MM.1S (cell line): ENCODE data around the gene KIF16B.

Experiments used
- DNase-seq: peaks from one replicate; pipeline ENCODE4 v3.0.0-alpha.2; 2015
- H2AFZ ChIP-seq: fragments of 300-600 bp; sonication (generic); 2 replicates; pipeline ENCODE4 v1.6.0; 2016; ENCODE audit warnings: antibody characterized with exemption, low read length
- H3F3A ChIP-seq: fragments of 300-600 bp; sonication (generic); 2 replicates; pipeline ENCODE4 v1.6.1; 2016; ENCODE audit warnings: mild to moderate bottlenecking, antibody characterized with exemption, low read length, moderate library complexity, mixed read lengths; ENCODE audit not compliant: insufficient read depth
- H3K27ac ChIP-seq: fragments of 300-600 bp; sonication (generic); 2 replicates; pipeline ENCODE4 v1.5.1; 2016; ENCODE audit warnings: mild to moderate bottlenecking, low read length
- H3K27me3 ChIP-seq: fragments of 300-600 bp; sonication (generic); replicated peaks from 2 replicates; pipeline ENCODE4 v1.6.0; 2016; ENCODE audit warnings: low read length; ENCODE audit not compliant: insufficient read depth
- H3K36me3 ChIP-seq: fragments of 300-600 bp; sonication (generic); replicated peaks from 2 replicates; pipeline ENCODE4 v1.6.1; 2016; ENCODE audit warnings: mild to moderate bottlenecking, low read length, mixed read lengths; ENCODE audit not compliant: insufficient read depth
- H3K4me1 ChIP-seq: fragments of 300-600 bp; sonication (generic); 2 replicates; pipeline ENCODE4 v1.6.1; 2016; ENCODE audit warnings: low read length, mixed read lengths
- H3K4me2 ChIP-seq: fragments of 300-600 bp; sonication (generic); 2 replicates; pipeline ENCODE4 v1.6.0; 2016; ENCODE audit warnings: low read depth, low read length
- H3K4me3 ChIP-seq: fragments of 300-600 bp; sonication (generic); 2 replicates; pipeline ENCODE4 v1.5.1; 2016; ENCODE audit warnings: low read length, mixed read lengths
- H3K79me2 ChIP-seq: fragments of 300-600 bp; sonication (generic); 2 replicates; pipeline ENCODE4 v1.6.1; 2016; ENCODE audit warnings: mixed run types, low read length, mixed read lengths
- H3K9ac ChIP-seq: fragments of 300-600 bp; sonication (generic); 2 replicates; pipeline ENCODE4 v1.6.1; 2016; ENCODE audit warnings: low read length, mixed read lengths
- H3K9me2 ChIP-seq: fragments of 300-600 bp; sonication (generic); replicated peaks from 2 replicates; pipeline ENCODE4 v1.6.1; 2016; ENCODE audit warnings: mild to moderate bottlenecking, low read length, mixed read lengths; ENCODE audit not compliant: insufficient read depth
- H3K9me3 ChIP-seq: fragments of 300-600 bp; sonication (generic); replicated peaks from 2 replicates; pipeline ENCODE4 v1.6.1; 2016; ENCODE audit warnings: mild to moderate bottlenecking, low read length, mixed read lengths; ENCODE audit not compliant: insufficient read depth
- H4K20me1 ChIP-seq: fragments of 300-600 bp; sonication (generic); 2 replicates; pipeline ENCODE4 v1.6.1; 2016; ENCODE audit warnings: mild to moderate bottlenecking, low read length, moderate library complexity, mixed read lengths; ENCODE audit not compliant: insufficient read depth
- EZH2 ChIP-seq: fragments of 300-600 bp; sonication (generic); optimal IDR thresholded peaks from 2 replicates; pipeline ENCODE3; 2017; ENCODE audit warnings: low read depth, mild to moderate bottlenecking, antibody characterized with exemption, low read length, mixed read lengths
- EZH2phosphoT487 ChIP-seq: fragments of 300-600 bp; sonication (generic); IDR thresholded peaks from 2 replicates; pipeline ENCODE4 v1.6.1; 2018; ENCODE audit warnings: antibody characterized with exemption, low read length
- TF ChIP-seq, protein P1 (sequence below): fragments of 300-600 bp; sonication (generic); IDR thresholded peaks from 2 replicates; pipeline ENCODE4 v1.5.1; 2016; ENCODE audit warnings: antibody characterized with exemption, low read length, mixed read lengths

The KIF16B gene

GRCh38 chr20:16608277-16608650, 35.0 kb upstream of the KIF16B start:
- Histone ChIP-seq H3K9me3 (no peaks in the 10 kb centered on the region), H2AFZ (no peak overlapping the region), H3K36me3 (no peaks in the 10 kb centered on the region), H3K4me2 (no peak overlapping the region), H3K27me3 (no peaks in the 10 kb centered on the region), H3F3A (no peaks in the 10 kb centered on the region), H3K9me2 (no peaks in the 10 kb centered on the region), H4K20me1 (no peaks in the 10 kb centered on the region), H3K4me3 (no peak overlapping the region), H3K79me2 (no peaks in the 10 kb centered on the region), H3K27ac (no peak overlapping the region), H3K4me1 (no peaks in the 10 kb centered on the region), H3K9ac (no peak overlapping the region)
- TF ChIP-seq, protein P1, sequence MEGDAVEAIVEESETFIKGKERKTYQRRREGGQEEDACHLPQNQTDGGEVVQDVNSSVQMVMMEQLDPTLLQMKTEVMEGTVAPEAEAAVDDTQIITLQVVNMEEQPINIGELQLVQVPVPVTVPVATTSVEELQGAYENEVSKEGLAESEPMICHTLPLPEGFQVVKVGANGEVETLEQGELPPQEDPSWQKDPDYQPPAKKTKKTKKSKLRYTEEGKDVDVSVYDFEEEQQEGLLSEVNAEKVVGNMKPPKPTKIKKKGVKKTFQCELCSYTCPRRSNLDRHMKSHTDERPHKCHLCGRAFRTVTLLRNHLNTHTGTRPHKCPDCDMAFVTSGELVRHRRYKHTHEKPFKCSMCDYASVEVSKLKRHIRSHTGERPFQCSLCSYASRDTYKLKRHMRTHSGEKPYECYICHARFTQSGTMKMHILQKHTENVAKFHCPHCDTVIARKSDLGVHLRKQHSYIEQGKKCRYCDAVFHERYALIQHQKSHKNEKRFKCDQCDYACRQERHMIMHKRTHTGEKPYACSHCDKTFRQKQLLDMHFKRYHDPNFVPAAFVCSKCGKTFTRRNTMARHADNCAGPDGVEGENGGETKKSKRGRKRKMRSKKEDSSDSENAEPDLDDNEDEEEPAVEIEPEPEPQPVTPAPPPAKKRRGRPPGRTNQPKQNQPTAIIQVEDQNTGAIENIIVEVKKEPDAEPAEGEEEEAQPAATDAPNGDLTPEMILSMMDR = no peak
- TF ChIP-seq EZH2phosphoT487 = no peak
- no peak for TF ChIP-seq EZH2
- no peak for DNase-seq

DNA sequence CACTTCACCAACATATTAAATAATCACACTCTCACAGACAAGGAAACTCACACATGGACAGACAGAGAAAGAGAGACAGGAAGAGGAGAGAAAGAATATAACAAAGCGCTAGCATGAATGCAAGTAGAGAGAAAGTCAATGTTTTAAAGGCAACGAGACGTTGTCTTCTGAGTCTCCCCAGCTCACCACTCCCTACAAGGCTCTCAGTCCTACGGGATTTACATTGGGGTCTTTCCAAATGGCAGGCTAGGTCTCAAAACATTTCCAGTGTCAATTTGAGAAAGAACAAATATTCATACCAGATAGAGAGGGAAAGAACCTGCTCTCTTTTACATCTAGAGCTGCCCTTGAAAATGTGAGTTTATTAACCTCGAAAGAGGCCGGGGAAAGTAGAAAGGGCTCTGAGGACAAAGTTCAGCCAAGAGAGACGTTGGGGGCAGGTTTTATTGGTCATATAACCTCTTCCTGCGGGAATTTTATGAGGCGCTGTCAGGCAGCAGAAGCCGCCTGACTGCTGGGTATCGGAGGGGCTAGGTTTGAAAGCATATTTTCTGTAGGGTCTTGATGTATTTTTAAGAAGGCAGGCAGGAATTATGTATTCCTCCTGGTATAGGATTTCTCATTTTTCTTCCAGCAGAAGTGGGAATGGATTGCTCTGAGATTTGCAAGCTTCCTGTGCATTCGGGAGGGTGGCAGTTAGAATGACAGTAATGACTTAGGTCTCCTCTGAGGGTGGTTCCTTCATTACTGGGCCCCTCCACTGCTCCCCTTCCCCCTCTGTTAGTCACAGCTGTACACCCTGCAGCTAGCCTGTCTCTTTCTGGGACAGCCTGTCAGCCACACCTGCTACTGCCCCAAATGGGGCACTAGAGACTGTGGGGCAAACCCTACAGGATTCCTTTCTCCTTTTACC, 34.4 kb upstream of the KIF16B start:
- no peaks in the 10 kb centered on the region for H3K9me2 ChIP-seq
- no peaks in the 10 kb centered on the region for H3K27me3 ChIP-seq
- H3K9me3 ChIP-seq = no peaks in the 10 kb centered on the region
- H4K20me1 ChIP-seq = no peaks in the 10 kb centered on the region
- no peaks in the 10 kb centered on the region for H3K79me2 ChIP-seq
- no peaks in the 10 kb centered on the region for H3K36me3 ChIP-seq
- TF ChIP-seq EZH2phosphoT487 (no peak), EZH2 (no peak)
- TF ChIP-seq, protein P1 = no peak
- H3K4me3 ChIP-seq = no peak overlapping the region
- H3K9ac ChIP-seq = no peak overlapping the region
- no peak for DNase-seq
- H2AFZ ChIP-seq = no peak overlapping the region
- H3K27ac ChIP-seq = no peak overlapping the region
- H3K4me1 ChIP-seq = no peaks in the 10 kb centered on the region
- no peaks in the 10 kb centered on the region for H3F3A ChIP-seq
- H3K4me2 ChIP-seq = no peak overlapping the region

GRCh38 chr20:16606468-16607070, 33.3 kb upstream of the KIF16B start:
- no peaks in the 10 kb centered on the region for H3K36me3 ChIP-seq
- no peak overlapping the region for H3K4me2 ChIP-seq
- no peaks in the 10 kb centered on the region for H3K79me2 ChIP-seq
- H3K4me3 ChIP-seq = no peak overlapping the region
- H2AFZ ChIP-seq = no peak overlapping the region
- H4K20me1 ChIP-seq = no peaks in the 10 kb centered on the region
- no peaks in the 10 kb centered on the region for H3F3A ChIP-seq
- H3K4me1 ChIP-seq = no peaks in the 10 kb centered on the region
- TF ChIP-seq, protein P1 = no peak
- TF ChIP-seq EZH2 = no peak
- no peak for TF ChIP-seq EZH2phosphoT487
- no peak overlapping the region for H3K9ac ChIP-seq
- DNase-seq = no peak
- H3K27me3 ChIP-seq = no peaks in the 10 kb centered on the region
- no peak overlapping the region for H3K27ac ChIP-seq
- H3K9me3 ChIP-seq = no peaks in the 10 kb centered on the region
- H3K9me2 ChIP-seq = no peaks in the 10 kb centered on the region
